ENCODE results near the gene BIN1.

BIN1 gene

GRCh38 chr2:127103243-127104165 lies 3.5 kb downstream of the BIN1 start:
- Histone ChIP-seq H2AFZ (ENCODE audit: low read length) (no peak overlapping the region), H3K4me3 (ENCODE audit: low read length) (no peak overlapping the region), H3K4me1 (ENCODE audit: low read length) (no peaks in the 10 kb centered on the region), H3K36me3 (replicated peaks; ENCODE audit: insufficient read depth, low read length) (no peaks in the 10 kb centered on the region), H3K9ac (ENCODE audit: low read length) (no peak overlapping the region), H3K27ac (ENCODE audit: low read length) (no peak overlapping the region), H3K9me2 (replicated peaks; ENCODE audit: insufficient read depth, low read length) (no peaks in the 10 kb centered on the region), H3K27me3 (replicated peaks; ENCODE audit: insufficient read depth, low read length) (no peaks in the 10 kb centered on the region; the same call in 1 of the 2 replicates), H3F3A (ENCODE audit: insufficient read depth, low read length) (no peaks in the 10 kb centered on the region; the same call in 1 of the 2 replicates), H3K4me2 (ENCODE audit: low read depth, low read length) (no peak overlapping the region), H3K79me2 (ENCODE audit: low read length) (no peaks in the 10 kb centered on the region), H3K9me3 (replicated peaks; ENCODE audit: insufficient read depth, low read length) (no peaks in the 10 kb centered on the region), H4K20me1 (ENCODE audit: insufficient read depth, low read length) (no peaks in the 10 kb centered on the region)
- DNase-seq: no peak
- TF ChIP-seq, protein P1, sequence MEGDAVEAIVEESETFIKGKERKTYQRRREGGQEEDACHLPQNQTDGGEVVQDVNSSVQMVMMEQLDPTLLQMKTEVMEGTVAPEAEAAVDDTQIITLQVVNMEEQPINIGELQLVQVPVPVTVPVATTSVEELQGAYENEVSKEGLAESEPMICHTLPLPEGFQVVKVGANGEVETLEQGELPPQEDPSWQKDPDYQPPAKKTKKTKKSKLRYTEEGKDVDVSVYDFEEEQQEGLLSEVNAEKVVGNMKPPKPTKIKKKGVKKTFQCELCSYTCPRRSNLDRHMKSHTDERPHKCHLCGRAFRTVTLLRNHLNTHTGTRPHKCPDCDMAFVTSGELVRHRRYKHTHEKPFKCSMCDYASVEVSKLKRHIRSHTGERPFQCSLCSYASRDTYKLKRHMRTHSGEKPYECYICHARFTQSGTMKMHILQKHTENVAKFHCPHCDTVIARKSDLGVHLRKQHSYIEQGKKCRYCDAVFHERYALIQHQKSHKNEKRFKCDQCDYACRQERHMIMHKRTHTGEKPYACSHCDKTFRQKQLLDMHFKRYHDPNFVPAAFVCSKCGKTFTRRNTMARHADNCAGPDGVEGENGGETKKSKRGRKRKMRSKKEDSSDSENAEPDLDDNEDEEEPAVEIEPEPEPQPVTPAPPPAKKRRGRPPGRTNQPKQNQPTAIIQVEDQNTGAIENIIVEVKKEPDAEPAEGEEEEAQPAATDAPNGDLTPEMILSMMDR (IDR thresholded peaks at IDR 0.05; ENCODE audit: low read length): no peak
- TF ChIP-seq EZH2phosphoT487 (IDR thresholded peaks at IDR 0.05; ENCODE audit: low read length) (no peak), EZH2 (optimal IDR thresholded peaks at IDR 0.05; ENCODE audit: low read depth, low read length) (no peak)

DNA sequence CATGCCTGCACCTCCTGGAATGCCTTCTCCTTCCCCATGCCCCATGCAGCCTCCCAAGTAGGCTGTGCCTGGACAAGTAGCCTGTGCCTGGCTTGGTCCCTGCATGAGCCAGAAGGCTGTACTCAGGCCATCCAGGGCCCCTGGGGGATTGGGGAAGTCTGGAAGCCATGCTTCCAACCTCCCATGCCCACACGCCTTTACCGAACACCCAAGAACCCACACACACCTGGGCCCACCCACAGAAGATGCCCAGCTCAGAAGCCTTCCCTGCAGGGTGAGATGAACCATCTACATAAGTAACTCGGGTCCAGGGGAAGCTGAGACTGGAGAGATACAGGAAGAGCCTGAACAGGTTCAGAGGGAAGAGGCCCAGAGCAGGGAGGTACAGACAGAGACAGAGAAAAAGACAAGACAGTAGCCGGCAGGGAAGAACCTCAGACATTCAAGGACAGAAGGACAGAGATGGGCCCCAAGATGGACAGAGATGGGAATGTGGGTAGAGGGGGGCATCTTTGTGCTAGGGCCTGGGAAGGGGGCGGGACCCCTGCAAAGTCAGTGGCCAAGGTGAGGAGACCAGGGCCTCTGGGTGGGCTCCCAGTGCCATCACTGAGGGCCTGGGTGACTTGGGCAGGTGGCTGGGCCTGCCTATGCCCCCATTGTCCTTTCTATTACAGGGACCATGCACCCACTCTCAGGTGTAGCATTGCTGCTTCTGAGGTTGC lies 4.3 kb downstream of the BIN1 start:
- Histone ChIP-seq H3K27me3 (replicated peaks; ENCODE audit: insufficient read depth, low read length) (no peaks in the 10 kb centered on the region; the same call in 1 of the 2 replicates), H2AFZ (ENCODE audit: low read length) (no peak overlapping the region), H3K4me3 (ENCODE audit: low read length) (no peak overlapping the region), H3K9me3 (replicated peaks; ENCODE audit: insufficient read depth, low read length) (no peaks in the 10 kb centered on the region), H3K79me2 (ENCODE audit: low read length) (no peaks in the 10 kb centered on the region), H3K4me1 (ENCODE audit: low read length) (no peaks in the 10 kb centered on the region), H4K20me1 (ENCODE audit: insufficient read depth, low read length) (no peaks in the 10 kb centered on the region), H3K9me2 (replicated peaks; ENCODE audit: insufficient read depth, low read length) (no peaks in the 10 kb centered on the region), H3F3A (ENCODE audit: insufficient read depth, low read length) (no peaks in the 10 kb centered on the region), H3K36me3 (replicated peaks; ENCODE audit: insufficient read depth, low read length) (no peaks in the 10 kb centered on the region), H3K9ac (ENCODE audit: low read length) (no peak overlapping the region), H3K27ac (ENCODE audit: low read length) (no peak overlapping the region), H3K4me2 (ENCODE audit: low read depth, low read length) (no peak overlapping the region)
- DNase-seq: no peak
- TF ChIP-seq EZH2 (optimal IDR thresholded peaks at IDR 0.05; ENCODE audit: low read depth, low read length) (no peak), EZH2phosphoT487 (IDR thresholded peaks at IDR 0.05; ENCODE audit: low read length) (no peak)
- TF ChIP-seq, protein P1 (IDR thresholded peaks at IDR 0.05; ENCODE audit: low read length): no peak

- TF ChIP-seq EZH2 (optimal IDR thresholded peaks at IDR 0.05; ENCODE audit: low read depth, low read length) (no peak), EZH2phosphoT487 (IDR thresholded peaks at IDR 0.05; ENCODE audit: low read length) (no peak)
- TF ChIP-seq, protein P1 (IDR thresholded peaks at IDR 0.05; ENCODE audit: low read length): no peak
- no peaks in the 10 kb centered on the region for H3K9me2 ChIP-seq (replicated peaks; ENCODE audit: insufficient read depth, low read length)
- no peaks in the 10 kb centered on the region for H4K20me1 ChIP-seq (ENCODE audit: insufficient read depth, low read length)
- no peak overlapping the region for H3K4me3 ChIP-seq (ENCODE audit: low read length)
- no peaks in the 10 kb centered on the region for H3K36me3 ChIP-seq (replicated peaks; ENCODE audit: insufficient read depth, low read length)
- no peaks in the 10 kb centered on the region for H3F3A ChIP-seq (ENCODE audit: insufficient read depth, low read length)
- no peaks in the 10 kb centered on the region for H3K4me1 ChIP-seq (ENCODE audit: low read length)
- no peaks in the 10 kb centered on the region for H3K9me3 ChIP-seq (replicated peaks; ENCODE audit: insufficient read depth, low read length)
- no peak overlapping the region for H3K27ac ChIP-seq (ENCODE audit: low read length)
- no peak overlapping the region for H2AFZ ChIP-seq (ENCODE audit: low read length)
- H3K79me2 ChIP-seq (ENCODE audit: low read length): no peaks in the 10 kb centered on the region
- H3K9ac ChIP-seq (ENCODE audit: low read length): no peak overlapping the region
- DNase-seq: no peak
- H3K4me2 ChIP-seq (ENCODE audit: low read depth, low read length): no peak overlapping the region
- no peaks in the 10 kb centered on the region; the same call in 1 of the 2 replicates for H3K27me3 ChIP-seq (replicated peaks; ENCODE audit: insufficient read depth, low read length)
These were observed 5.0 kb downstream of the BIN1 start for GRCh38 chr2:127101756-127102477.
